HG02981 (cell line): Measurements from ENCODE around the gene ERLEC1.
"Not testable (repeated sequence)": the region's sequence is repeated elsewhere in the genome, so short reads cannot be mapped to it uniquely, and the experiment has no call there.

Source experiments
- ATAC-seq: cut with Tn5 transposase; IDR thresholded peaks from one replicate; pipeline ENCODE4 v1.9.1; 2021; ENCODE audit warnings: mild to moderate bottlenecking, moderate library complexity; ENCODE audit not compliant: unreplicated experiment

Gene ERLEC1

DNA sequence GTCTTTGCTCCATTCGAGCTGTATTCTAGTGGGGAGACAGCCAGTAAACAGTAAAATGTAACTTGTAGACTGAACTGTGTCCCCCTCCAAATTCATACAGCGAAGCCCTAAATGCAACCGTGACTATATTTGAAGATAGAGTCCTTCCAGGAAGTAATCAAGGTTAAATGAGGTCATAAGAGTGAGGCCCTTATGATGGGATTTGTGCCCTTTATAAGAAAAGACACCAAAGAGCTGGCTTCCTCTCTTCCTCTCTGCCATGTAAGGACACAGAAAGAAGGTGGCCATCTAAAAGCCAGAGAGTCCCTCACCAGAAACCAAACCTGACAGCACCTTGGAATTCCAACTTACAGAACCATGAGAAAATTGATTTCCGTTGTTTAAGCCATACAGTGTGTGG is 41.5 kb downstream of the ERLEC1 start:
- no peak for ATAC-seq

DNA sequence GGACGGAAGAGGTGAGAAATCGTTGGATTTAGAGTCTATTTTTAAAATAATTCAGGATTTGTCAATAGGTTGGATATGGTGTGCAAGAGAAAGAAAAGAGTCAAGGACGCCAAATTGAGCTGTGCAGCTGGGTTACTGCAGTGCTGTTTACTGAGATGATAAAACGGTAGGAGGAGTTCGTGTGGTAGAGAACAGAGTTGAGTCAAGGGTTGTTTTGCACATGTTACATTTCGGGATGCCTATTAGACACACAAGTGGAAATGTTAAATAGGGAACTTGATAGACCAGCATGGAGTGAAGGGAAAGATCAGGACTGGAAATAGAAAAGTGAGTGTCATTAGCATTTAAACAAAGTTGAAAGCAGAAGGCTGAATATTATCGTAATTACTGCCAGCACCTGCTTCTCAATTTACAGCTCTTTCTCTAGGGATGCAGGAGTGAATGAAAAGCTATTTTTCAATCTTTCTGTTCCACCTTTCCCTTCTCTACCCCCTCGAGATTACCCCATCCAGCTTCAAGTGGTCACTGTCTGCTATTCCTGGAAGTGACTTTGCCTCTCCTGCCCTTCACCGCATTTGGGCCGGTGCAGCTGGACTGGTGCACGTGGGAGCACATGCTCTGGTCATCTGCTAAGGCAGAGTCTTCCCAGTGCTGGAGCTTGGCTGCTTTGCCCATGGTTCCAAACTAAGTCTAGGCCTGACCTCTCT is 42.6 kb downstream of the ERLEC1 start:
- ATAC-seq, result no peak

DNA sequence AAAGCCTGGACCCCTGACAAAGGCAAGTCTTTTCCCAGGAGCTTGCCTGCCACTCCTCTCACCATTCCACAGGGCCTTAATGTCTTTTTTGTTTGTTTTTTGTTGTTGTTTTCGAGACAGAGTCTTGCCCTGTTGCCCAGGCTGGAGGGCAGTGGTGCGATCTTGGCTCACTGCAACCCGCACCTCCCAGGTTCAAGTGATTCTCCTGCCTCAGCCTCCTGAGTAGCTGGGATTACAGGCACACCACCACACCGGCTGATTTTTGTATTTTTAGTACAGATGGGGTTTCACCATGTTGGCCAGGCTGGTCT is 43.1 kb downstream of the ERLEC1 start:
- not testable (repeated sequence) for ATAC-seq

DNA sequence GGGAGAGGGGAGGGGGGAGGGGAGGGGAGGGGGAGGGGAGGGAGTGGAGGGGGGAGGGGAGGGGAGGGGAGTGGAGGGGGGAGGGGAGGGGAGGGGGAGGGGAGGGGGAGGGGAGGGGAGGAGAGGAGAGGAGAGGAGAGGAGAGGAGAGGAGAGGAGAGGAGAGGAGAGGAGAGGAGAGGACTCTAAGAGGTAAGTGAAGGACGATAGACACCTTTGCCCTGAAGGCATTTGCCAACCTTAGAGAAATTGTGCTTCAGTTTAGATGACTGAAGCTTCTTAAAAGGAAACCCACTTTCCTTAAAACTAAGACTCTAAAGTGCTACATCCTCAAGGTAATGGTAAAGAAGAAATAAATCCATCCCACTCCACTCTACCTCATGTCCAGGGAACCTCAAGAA is 53.7 kb downstream of the ERLEC1 start:
- no peak for ATAC-seq

DNA sequence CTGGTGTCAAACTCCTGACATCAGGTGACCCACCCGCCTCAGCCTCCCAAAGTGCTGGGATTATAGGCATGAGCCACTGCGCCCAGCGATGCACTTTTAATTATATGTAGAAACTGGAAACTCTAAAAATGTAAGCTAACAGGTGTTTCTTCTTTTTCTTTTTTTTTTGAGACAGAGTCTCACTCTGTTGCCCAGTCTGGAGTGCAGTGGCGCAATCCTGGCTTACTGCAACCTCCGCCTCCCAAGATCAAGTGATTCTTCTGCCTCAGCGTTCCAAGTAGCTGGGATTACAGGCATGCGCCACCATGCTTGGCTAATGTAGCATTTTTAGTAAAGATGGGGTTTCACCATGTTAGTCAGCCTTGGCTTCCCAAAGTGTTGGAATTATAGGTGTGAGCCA is 54.8 kb downstream of the ERLEC1 start:
- ATAC-seq, result not testable (repeated sequence)

DNA sequence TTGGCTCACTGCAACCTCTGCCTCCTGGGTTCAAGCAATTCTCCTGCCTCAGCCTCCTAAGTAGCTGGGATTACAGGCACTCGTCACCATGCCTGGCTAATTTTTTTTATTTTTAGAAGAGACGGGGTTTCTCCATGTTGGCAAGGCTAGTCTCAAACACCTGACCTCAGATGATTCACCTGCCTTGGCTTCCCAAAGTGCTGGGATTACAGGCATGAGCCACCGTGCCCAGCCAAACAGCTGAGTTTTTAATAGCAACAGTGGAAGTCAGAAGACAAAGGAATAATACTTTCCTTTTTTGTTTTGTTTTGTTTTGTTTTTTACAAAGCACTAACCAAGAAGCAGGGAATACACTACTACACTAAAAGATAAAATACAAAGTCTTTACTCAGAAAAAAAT is 56.0 kb downstream of the ERLEC1 start:
- no peak for ATAC-seq

DNA sequence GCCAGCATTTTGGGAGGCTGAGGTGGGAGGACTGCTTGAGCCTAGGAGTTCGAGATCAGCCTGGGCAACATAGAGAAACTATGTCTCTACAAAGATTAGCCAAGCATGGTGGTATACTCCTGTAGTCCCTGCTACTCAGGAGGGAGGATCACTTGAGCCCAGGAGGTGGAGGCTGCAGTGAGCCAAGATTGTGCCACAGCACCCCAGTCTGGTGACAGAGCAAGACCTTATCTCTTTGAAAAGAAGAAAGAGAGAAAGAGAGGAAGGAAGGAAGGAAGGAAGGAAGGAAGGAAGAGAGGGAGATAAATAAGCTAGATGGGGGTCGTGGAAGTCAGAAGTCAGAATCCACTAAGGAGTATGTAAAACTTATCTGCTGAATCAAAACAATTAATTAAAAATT is 56.8 kb downstream of the ERLEC1 start:
- no peak for ATAC-seq

DNA sequence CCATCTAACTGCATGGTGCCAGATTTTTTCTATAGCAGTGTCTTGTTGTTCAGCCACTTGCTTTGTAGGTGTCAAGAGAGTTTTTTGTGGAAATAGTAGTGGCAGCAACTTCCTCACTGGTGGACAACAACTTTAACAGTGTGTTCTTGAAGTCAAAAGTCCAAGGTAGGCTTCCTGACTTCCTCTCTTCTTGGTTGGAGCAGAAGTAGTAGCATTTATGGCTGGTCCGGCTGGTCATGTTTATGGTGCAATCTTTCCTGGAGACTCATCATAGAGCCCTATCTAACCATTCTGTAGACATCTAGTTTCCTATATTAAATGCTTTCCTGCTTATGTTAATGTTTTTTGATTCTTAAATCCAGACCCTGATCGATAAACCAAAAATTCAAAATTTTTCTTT is 61.2 kb downstream of the ERLEC1 start:
- ATAC-seq, result no peak

DNA sequence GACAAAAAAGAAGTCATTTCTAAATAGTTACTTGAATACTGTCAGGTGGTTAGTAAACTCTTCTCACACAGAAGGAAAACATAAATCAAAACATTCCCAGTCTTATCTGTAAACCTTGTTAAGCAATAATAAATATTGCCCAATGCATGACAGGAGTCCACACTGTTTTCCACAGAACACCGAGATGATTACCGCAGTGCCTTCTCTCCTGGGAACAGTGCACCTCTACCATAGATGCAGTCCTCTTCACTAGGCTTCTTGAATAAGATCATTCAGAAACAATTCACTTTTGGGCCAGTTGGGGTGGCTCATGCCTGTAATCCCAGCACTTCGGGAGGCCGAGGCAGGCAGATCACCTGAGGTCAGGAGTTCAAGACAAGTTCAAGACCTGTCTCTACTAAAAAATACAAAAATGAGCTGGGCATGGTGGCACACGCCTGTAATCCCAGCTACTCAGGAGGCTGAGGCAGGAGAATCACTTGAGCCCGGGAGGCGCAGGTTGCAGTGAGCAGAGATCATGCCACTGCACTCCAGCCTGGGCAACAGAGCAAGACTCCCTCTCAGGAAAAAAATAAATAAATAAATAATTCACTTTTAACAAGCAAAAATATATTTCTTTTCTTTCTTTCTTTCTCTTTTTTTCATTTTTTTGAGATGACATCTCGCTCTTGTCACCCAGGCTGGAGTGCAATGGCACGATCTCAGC is 64.4 kb downstream of the ERLEC1 start:
- ATAC-seq, result not testable (repeated sequence)

DNA sequence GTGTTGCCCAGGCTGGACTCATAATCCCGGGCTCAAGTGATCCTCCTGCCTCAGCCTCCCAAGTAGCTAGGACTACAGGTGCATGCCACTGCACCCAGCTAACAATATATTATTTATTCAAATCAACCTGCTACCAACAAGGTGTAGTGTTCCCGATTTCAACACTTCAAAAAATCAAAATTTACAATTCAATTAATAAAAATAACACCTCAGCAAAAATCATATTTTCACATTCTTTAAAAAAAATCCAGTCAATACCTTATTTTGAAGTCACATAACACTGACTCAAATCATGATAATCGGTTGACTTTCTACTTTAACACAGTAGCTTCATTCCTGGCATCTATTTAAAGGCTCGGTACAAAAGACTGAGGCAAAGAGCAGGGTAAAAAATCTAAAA is 65.7 kb downstream of the ERLEC1 start:
- no peak for ATAC-seq

DNA sequence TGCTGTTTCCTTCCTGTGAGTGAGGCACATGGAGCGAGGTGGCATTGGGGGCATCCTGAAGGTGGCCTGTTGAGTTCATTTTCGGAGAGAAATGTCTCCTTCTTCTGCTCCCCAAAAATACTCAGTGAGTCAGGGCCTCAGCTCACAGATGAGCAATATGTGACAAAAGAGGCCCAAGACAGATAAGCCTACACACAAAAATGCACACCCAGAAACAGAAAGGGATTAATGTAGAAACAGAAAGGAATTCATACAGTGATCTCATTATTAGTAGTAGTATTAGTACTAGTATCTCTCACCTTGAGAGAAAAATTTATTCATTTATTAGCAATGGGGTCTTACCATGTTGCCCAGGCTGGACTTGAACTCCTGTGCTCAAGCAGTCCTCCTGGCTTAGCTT is 67.8 kb downstream of the ERLEC1 start:
- no peak for ATAC-seq

DNA sequence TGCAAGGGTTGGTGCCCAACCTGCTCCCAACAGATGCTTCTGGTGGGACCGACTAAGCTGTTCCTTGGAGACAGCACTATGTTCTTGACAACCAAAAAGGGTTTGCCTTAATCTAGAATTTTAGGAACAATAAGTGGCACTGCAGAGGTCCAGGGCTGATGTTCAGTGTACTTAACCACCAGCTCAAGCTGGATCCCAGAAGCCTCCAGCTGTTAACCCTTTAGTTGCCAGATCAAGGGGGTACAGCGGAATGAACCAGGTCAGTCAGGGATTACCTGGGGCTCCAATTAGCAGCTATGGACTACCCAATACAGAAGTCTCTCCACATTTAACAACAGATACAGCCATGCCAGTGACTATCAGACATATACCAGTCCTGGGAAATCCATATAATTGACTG is 69.4 kb downstream of the ERLEC1 start:
- ATAC-seq, result no peak

DNA sequence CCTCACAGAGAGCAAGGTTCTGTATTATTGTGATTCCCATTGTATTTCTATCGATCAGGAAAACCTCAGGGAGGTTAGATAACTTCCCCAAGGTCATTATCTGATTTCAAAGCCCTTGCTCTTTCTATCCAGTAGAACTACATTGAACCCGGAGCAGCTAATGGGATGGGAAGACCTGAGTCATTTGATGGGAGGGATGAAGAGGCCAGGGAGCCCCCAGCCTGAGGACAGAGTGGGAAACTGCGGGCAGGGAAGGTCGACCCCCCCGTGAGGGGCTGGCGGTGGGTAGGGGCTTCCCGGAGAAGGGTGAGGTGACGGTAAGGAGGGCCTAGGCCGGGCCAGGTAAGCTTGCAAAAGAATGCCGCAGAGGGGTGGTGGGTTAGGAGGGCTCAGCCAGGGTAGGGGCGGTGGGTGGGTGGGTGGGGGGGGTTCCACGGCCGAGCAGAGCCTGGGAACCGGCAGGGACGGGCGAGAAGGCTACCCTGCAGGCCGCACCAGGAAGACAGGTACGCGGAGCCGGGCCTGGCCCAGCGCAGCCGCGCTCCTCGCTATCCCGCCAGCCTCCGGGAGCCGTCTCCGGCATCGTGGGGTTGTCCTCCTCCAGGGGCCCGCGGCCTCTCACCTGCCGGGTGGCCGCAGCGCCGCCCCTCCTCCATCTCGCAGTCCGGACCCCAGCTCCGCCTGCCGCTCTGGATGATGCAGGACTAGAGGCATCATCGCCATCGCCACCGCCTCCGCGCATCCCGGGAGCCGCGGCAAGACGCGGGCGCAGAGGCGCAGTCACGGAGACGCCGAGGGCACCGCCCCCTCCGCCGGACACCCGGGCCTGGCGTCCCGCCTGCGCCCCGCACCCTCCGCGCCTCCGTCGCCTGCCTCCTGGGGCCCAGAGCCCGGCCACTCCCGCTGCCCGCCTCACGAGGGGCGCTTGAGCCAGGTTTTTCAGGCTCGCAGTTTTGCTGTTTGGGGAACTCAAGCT is 72.7 kb downstream of the ERLEC1 start, which contains the start of gene GPR75:
GPR75 (minus strand) TSS at position 762 of the 976 bp plus-strand sequence. CDS start 5,211 bp downstream, outside the sequence.
- ATAC-seq, result no peak

DNA sequence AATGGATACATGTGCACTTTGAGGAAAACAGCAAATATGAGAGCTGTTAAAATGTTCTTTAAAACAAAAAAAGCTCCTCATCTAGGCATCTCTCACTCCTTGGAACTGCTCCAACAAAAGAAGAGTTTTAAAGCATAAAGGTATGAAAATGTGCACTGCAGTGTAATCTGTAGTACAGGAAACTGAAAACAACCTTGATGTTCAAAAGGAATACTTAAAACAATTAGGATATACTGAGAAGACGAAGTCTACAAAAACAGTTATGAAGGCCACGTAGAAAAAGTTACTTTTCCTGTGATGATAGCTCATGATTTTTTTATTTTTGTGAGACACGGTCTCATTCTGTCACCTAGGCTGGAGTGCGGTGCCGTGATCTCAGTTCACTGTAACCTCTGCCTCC is 75.0 kb downstream of the ERLEC1 start:
- ATAC-seq, result no peak

DNA sequence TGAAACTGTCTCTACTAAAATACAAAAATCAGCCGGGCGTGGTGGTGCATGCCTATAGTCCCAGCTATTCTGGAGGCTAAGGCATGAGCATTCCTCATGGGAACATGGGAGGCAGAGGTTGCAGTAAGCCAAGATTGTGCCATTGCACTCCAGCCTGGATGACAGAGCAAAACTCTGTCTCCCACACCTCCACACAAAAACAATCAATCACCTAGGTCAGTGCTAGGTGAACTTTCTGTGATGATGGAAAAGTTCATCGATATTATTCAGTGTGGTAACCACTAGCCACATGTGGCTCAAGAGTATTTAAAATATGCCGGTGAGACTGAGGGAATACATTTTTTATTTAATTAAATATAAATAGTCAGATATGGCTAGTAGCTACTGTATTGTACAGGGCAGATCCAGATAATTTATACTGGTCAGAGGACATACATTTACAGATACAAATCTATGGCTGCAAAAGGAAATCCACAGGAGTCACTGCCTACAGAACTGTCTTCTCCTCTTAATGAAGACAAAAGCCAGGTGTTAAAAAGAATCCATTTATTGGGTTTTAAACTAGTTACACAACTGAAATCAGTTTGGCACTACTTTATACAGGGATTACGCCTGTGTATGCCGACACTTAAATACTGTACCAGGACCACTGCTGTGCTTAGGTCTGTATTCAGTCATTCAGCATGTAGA is 76.8 kb downstream of the ERLEC1 start:
- no peak for ATAC-seq

DNA sequence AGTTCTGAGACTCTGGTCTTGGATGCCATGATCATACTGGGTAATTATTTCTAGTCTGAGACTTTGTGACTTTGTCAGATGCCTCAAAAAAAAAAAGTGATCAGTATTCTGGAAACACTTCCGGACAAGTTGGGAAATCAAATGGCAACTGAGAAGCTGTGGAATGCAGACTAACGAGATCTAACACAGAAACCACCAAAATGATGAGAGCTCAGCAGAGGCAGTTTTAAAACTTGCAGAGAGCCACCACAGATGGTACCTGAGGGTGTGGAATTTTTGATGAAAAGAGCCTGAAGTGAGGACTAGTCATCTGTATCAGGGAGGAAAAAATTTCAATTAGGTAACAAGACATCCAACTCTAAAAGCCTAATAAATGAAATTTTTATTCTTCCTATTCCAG is 78.4 kb downstream of the ERLEC1 start:
- ATAC-seq, result no peak

DNA sequence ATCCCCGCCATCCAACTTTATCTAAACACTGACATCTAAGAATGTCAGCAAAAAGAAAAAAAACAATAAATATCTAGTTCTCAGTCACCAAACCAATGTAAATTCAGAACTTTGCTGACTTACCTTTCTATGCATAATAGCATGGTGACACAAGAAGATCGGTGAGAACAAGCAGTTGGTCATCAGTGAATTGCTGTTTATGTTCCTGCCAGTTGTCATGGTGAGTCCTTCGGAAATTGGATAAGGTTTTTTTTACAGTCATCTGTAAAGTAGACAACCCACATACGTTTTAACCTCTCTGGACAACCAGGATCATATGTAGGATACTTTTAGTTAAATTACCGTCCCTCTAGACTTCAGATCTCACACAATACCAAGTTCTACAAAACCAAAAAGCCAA is 79.1 kb downstream of the ERLEC1 start:
- no peak for ATAC-seq

DNA sequence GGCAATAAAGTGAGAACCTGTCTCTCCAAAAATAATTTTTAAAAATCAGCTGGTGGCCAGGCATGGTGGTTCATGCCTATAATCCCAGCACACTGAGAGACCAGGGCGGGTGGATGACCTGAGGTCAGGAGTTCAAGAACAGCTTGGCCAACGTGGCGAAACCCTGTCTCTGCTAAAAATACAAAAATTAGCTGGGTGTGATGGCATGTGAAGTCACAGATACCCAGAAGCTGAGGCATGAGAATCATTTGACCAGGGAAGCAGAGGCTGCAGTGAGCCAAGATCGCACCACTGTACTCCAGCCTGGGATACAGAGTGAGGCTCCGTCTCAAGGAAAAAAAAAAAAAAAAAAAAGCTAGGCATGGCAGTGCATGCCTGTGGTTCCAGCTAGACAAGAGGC is 80.3 kb downstream of the ERLEC1 start:
- ATAC-seq, result no peak

DNA sequence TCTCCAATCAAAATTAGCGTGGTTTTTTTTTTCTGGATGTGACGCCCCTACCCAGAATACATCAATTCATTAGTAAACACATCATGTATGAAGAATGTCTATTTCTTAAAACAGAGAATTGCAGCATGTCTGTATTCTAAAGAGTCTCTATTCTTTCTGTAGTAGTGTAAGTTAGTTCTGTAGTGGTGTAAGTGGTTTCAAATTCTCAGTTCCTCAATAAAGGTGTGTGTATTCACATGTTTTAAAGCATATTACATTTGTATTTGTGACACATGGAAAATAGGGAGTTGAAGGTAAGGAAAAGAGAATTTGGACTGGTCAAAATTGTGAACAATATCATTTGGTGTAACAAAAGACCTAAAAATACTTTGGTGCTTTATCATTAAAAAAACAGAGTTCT is 80.9 kb downstream of the ERLEC1 start:
- no peak for ATAC-seq
